ENCODE results near the gene TRPC3.

TRPC3 gene

GRCh38 chr4:121829511-121829910 is 122.3 kb downstream of the TRPC3 start:
- no peak overlapping the region for H4K8ac ChIP-seq (ENCODE audit: low read depth, low read length)
- H3K23ac ChIP-seq (ENCODE audit: low read length): no peak overlapping the region
- H3K4me1 ChIP-seq (ENCODE audit: control insufficient read depth in 1 of 2, insufficient read depth in 2 of 2, low read length in 2 of 2): no peaks in the 10 kb centered on the region
- H3K4me2 ChIP-seq (ENCODE audit: low read length): no peak overlapping the region
- no peak for DNase-seq
- H4K12ac ChIP-seq (ENCODE audit: low read depth, low read length): no peak overlapping the region
- H3K9ac ChIP-seq (ENCODE audit: low read length): no peak overlapping the region
- no peak overlapping the region for H3K14ac ChIP-seq (ENCODE audit: low read length)
- H3K27me3 ChIP-seq (ENCODE audit: insufficient read depth, low read length): no peaks in the 10 kb centered on the region
- no peaks in the 10 kb centered on the region for H3K79me2 ChIP-seq (ENCODE audit: control insufficient read depth, insufficient read depth, low read length, poor library complexity)
- H3K79me1 ChIP-seq (ENCODE audit: low read length): no peaks in the 10 kb centered on the region
- no peak overlapping the region for H4K91ac ChIP-seq (ENCODE audit: low read depth, low read length)
- no CpG with 5 or more reads among the region's 5 CpGs for WGBS (ENCODE audit: extremely low coverage, insufficient coverage, insufficient read length)
- H3K27ac ChIP-seq (ENCODE audit: low read depth, low read length): no peak overlapping the region
- no peak overlapping the region for H3K18ac ChIP-seq (ENCODE audit: low read length)
- H2BK12ac ChIP-seq (ENCODE audit: low read length): no peak overlapping the region
- H2AFZ ChIP-seq (ENCODE audit: insufficient read depth, low read length, poor library complexity): no peak overlapping the region
- no peak overlapping the region for H3K4ac ChIP-seq (ENCODE audit: low read depth, low read length)
- H2BK5ac ChIP-seq (ENCODE audit: low read depth, low read length, poor library complexity): no peak overlapping the region
- no peaks in the 10 kb centered on the region for H3K9me3 ChIP-seq (ENCODE audit: insufficient read depth, low read depth, low read length)
- H2BK120ac ChIP-seq (ENCODE audit: insufficient read depth, low read length, poor library complexity): no peak overlapping the region
- H3K36me3 ChIP-seq (ENCODE audit: control insufficient read depth in 1 of 2, insufficient read depth in 2 of 2, low read length in 2 of 2): peaks cover 1 to 3% of the 10 kb centered on the region in 2 experiments
- H3K4me3 ChIP-seq (ENCODE audit: low read depth, low read length): no peak overlapping the region
- no peak overlapping the region for H2AK5ac ChIP-seq (ENCODE audit: low read length)

All from trophoblast cell (in vitro differentiated cells and primary cell).